ENCODE results near the gene LIN37. TPM values are rescaled to one million over a fixed set of nuclear protein-coding genes. Genes with fewer than 3 reads are reported as not detected.

Gene LIN37, protein sequence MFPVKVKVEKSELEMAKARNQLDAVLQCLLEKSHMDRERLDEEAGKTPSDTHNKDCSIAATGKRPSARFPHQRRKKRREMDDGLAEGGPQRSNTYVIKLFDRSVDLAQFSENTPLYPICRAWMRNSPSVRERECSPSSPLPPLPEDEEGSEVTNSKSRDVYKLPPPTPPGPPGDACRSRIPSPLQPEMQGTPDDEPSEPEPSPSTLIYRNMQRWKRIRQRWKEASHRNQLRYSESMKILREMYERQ
- 10 to 100 TPM; 12.8 to 15.4 (median 14.2) TPM for total RNA-seq

DNA sequence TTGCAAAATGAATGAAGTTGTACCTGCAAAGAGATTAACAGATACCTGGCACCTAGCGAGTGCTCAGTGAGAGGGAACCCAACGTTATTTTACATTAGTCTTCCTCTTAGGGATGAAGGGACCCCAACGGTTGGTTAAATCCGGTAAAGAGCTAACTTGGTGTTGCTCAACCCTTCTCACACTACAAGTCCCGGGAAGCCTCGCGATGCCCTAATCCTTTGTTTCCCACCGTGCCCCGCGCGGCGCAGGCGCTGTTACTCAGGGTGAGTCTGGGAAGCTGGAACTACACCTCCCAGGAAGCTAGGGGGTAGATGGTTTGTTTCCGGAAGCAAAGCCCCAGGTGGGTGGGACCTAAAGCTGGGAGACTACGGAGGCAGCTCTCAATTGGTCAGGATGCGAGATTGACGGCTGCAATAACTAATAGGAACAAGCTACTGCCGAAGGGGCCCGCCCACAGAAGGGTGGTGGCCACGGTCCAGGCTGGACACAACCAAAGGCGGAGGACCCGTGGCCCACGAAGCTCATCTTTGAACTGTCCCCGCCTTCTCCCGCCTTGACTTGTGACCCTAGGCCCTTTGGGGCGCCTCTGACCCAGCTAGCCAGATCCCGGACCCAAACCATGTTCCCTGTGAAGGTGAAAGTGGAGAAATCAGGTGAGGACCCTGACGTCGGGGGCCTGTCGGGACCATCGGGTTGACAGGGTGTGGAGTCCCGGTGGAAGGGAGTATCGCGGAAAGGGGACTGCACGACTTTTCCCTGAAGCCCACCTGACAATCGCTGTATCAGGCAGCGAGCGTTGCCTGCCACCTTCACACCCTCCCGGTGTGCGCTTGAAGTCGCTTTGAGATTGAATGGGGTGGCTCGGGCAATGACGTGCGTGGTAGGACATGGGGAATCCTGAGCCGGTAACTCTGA, at the start of gene LIN37:
TSS of gene LIN37 (plus strand) at position 471 of the 915 bp plus-strand sequence. CDS start at position 620, 149 bp downstream.
- Histone ChIP-seq H3K4me1 (peaks cover 2 to 22% of the 10 kb centered on the region in 2 donors), H3K9me3 (no peaks in the 10 kb centered on the region)
- intact Hi-C loops (cut with DNase I; ENCODE audit: low total_unique reads), result no loop called here

DNA sequence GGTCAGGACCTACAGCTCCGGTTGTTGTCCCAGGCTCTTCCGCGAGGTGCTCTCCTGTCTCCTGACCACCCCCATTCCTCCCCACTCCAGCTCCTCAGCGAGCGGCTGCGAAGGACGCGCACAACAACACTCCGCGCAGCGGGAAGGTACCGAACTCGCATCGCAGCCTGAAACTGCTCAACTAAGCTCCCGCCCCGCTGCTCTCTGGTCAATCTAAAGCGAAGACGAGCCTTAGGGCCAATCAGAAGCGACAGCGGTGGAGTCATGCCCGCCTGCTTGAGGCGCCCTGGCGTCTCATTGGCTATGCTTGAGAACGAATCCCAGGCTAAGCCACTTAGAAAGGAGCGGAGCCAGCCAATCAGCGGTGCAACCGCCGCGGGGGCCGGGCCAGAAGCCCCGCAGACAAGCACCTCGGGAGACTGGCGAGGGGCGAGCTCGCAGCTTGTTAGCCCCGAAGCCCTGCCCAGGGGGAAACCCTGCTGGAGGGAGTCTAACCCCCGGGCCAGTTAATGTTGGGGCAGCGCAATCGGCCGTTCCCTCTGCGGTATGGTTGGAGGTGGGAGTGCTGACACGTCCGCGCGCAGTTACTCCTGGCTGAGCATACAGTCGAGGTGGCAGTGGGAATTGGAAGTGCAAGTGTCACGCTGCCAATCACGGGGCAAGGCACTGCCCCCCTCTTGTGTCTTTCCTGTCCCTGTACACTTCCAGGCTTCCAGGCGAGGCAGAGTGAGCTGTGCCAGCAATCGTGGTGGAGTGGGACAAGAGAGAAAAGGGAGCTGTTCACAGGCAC, 46.0 kb upstream of the LIN37 start:
- peak; percentile 93 to 96 for DNase-seq (ENCODE audit: low spot score in 2 of 2)
- TF ChIP-seq POLR2A (IDR thresholded peaks at IDR 0.05), result no peak
- TF ChIP-seq, protein P1, sequence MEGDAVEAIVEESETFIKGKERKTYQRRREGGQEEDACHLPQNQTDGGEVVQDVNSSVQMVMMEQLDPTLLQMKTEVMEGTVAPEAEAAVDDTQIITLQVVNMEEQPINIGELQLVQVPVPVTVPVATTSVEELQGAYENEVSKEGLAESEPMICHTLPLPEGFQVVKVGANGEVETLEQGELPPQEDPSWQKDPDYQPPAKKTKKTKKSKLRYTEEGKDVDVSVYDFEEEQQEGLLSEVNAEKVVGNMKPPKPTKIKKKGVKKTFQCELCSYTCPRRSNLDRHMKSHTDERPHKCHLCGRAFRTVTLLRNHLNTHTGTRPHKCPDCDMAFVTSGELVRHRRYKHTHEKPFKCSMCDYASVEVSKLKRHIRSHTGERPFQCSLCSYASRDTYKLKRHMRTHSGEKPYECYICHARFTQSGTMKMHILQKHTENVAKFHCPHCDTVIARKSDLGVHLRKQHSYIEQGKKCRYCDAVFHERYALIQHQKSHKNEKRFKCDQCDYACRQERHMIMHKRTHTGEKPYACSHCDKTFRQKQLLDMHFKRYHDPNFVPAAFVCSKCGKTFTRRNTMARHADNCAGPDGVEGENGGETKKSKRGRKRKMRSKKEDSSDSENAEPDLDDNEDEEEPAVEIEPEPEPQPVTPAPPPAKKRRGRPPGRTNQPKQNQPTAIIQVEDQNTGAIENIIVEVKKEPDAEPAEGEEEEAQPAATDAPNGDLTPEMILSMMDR (IDR thresholded peaks at IDR 0.05), result no peak
- peak in 2 of 3 donors; percentile 11 to 48 for TF ChIP-seq POLR2AphosphoS5 (IDR thresholded peaks at IDR 0.05)
- Histone ChIP-seq H3K4me3 (peak overlapping the region; percentile 49 to 84 (median 73)), H3K9me3 (no peaks in the 10 kb centered on the region), H3K36me3 (no peaks in the 10 kb centered on the region), H3K27me3 (no peaks in the 10 kb centered on the region), H3K4me1 (no peaks in the 10 kb centered on the region), H3K27ac (peak overlapping the region; percentile 40 to 53)
- intact Hi-C loops (cut with DNase I; ENCODE audit: low total_unique reads), result no loop called here

More for the DNA sequence above, at the start of gene LIN37:
- Histone ChIP-seq H3K27ac (peak within 1 kb of the TSS; percentile 84 to 86), H3K27me3 (no peaks in the 10 kb centered on the region), H3K36me3 (peaks cover 4% of the 10 kb centered on the region), H3K4me3 (peak within 1 kb of the TSS; percentile 82 to 94 (median 88))
- TF ChIP-seq POLR2A (IDR thresholded peaks at IDR 0.05) (peak; percentile 85), POLR2AphosphoS5 (IDR thresholded peaks at IDR 0.05) (peak; percentile 84 to 89 (median 87))
- TF ChIP-seq, protein P1 (IDR thresholded peaks at IDR 0.05), result peak; percentile 22 to 45 (median 24)
- peak; percentile 99 to 100 for DNase-seq (ENCODE audit: low spot score in 2 of 2)

DNA sequence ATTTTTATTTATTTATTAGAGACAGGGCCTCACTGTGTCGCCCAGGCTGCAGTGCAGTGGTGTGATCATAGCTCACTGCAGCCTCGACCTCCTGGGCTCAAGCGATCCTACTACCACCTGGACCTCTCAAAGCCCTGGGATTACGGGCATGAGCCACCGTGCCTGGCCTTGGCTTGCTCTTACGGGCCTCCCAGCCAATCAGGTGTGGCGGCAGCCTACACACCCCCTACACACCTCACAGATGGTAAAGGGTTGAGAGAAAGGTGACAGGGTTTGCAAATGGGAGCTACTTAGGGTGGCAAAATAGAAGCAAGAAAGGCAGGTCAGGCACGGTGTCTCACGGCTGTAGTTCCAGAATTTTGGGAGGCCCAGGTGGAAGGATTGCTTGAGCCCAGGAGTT, 45.0 kb upstream of the LIN37 start:
- no peak for DNase-seq (ENCODE audit: low spot score in 2 of 2)
- no peak overlapping the region for H3K27ac ChIP-seq
- H3K9me3 ChIP-seq, result no peaks in the 10 kb centered on the region
- H3K36me3 ChIP-seq, result no peaks in the 10 kb centered on the region
- no peaks in the 10 kb centered on the region for H3K27me3 ChIP-seq
- intact Hi-C loops (cut with DNase I; ENCODE audit: low total_unique reads), result no loop called here
- TF ChIP-seq, protein P1 (IDR thresholded peaks at IDR 0.05), result no peak
- TF ChIP-seq POLR2AphosphoS5 (IDR thresholded peaks at IDR 0.05), result no peak
- TF ChIP-seq POLR2A (IDR thresholded peaks at IDR 0.05), result no peak
- no peaks in the 10 kb centered on the region for H3K4me1 ChIP-seq
- H3K4me3 ChIP-seq, result peak overlapping the region in 1 of 3 donors; percentile 73

DNA sequence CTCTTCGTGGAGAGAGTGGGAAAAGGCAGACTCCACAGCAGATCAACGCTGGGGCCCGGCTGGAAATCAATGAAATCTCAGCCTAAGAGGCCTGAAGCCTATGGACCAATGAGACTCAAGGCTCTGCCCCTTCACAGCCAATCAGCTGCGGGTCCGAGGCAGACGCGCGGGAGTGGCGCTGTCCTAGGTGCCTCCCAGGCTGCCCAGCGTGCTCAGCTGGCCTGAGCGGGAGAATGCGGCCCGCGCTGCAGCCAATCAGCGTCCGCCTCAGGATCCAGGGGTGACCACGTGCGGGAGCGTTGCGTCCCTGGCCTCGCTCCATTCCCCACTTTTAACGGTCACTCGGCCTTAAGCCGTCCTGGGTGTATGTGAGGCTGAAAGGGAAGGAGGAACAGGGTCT, 44.2 kb upstream of the LIN37 start, which contains the start of gene ZBTB32:
TSS of gene ZBTB32 (plus strand) at position 341 of the 400 bp plus-strand sequence. CDS start 10,069 bp downstream, outside the sequence.
- H3K4me1 ChIP-seq, result no peaks in the 10 kb centered on the region
- no peak within 1 kb of the TSS for H3K27ac ChIP-seq
- H3K9me3 ChIP-seq, result no peaks in the 10 kb centered on the region
- intact Hi-C loops (cut with DNase I; ENCODE audit: low total_unique reads), result no loop called here
- no peak for DNase-seq (ENCODE audit: low spot score in 2 of 2)
- H3K27me3 ChIP-seq, result no peaks in the 10 kb centered on the region
- TF ChIP-seq POLR2AphosphoS5 (IDR thresholded peaks at IDR 0.05) (no peak), POLR2A (IDR thresholded peaks at IDR 0.05) (no peak)
- TF ChIP-seq, protein P1 (IDR thresholded peaks at IDR 0.05), result no peak
- no peak within 1 kb of the TSS for H3K4me3 ChIP-seq
- H3K36me3 ChIP-seq, result no peaks in the 10 kb centered on the region

Measured in breast epithelium (tissue), 4 donors.